ENCODE measurements around the gene MAGEL2.

The MAGEL2 gene

GRCh38 chr15:23663232-23663631, 15.6 kb upstream of the MAGEL2 start:
- DNase-seq (ENCODE audit: insufficient read length, low spot score) = no peak
- TF ChIP-seq POLR2A (IDR thresholded peaks at IDR 0.05; ENCODE audit: low read depth, low read length) = no peak
- TF ChIP-seq POLR2AphosphoS5 (IDR thresholded peaks at IDR 0.05; ENCODE audit: low read depth, low read length) = no peak
- TF ChIP-seq SPI1 (IDR thresholded peaks at IDR 0.05; ENCODE audit: low read depth, low read length) = no peak
- no peak for TF ChIP-seq PAX5 (IDR thresholded peaks at IDR 0.05; ENCODE audit: insufficient read depth, low read length, severe bottlenecking)
- TF ChIP-seq TAF1 (IDR thresholded peaks at IDR 0.05; ENCODE audit: low read depth, low read length) = no peak
- no peak for FAIRE-seq

GRCh38 chr15:23648920-23649515, 1.4 kb upstream of the MAGEL2 start:
- FAIRE-seq = no peak

GRCh38 chr15:23647001-23647295, 719 bp downstream of the MAGEL2 start:
- FAIRE-seq (no peak), DNase-seq (ENCODE audit: insufficient read length, low spot score) (no peak)

More at GRCh38 chr15:23648920-23649515, 1.4 kb upstream of the MAGEL2 start:
- TF ChIP-seq TAF1 (IDR thresholded peaks at IDR 0.05; ENCODE audit: low read depth, low read length) (no peak), POLR2AphosphoS5 (IDR thresholded peaks at IDR 0.05; ENCODE audit: low read depth, low read length) (no peak), PAX5 (IDR thresholded peaks at IDR 0.05; ENCODE audit: insufficient read depth, low read length, severe bottlenecking) (no peak), SPI1 (IDR thresholded peaks at IDR 0.05; ENCODE audit: low read depth, low read length) (no peak), POU2F2 (IDR thresholded peaks at IDR 0.05; ENCODE audit: low read depth, low read length) (no peak), POLR2A (IDR thresholded peaks at IDR 0.05; ENCODE audit: low read depth, low read length) (no peak)
- no peak for DNase-seq (ENCODE audit: insufficient read length, low spot score)

GRCh38 chr15:23646165-23647000, 1.3 kb downstream of the MAGEL2 start:
- FAIRE-seq (no peak), DNase-seq (ENCODE audit: insufficient read length, low spot score) (no peak)
- no peak for TF ChIP-seq POU2F2 (IDR thresholded peaks at IDR 0.05; ENCODE audit: low read depth, low read length)
- TF ChIP-seq SPI1 (IDR thresholded peaks at IDR 0.05; ENCODE audit: low read depth, low read length) = no peak
- no peak for TF ChIP-seq TAF1 (IDR thresholded peaks at IDR 0.05; ENCODE audit: low read depth, low read length)
- TF ChIP-seq PAX5 (IDR thresholded peaks at IDR 0.05; ENCODE audit: insufficient read depth, low read length, severe bottlenecking) = no peak

More at GRCh38 chr15:23647001-23647295, 719 bp downstream of the MAGEL2 start:
- TF ChIP-seq POU2F2 (IDR thresholded peaks at IDR 0.05; ENCODE audit: low read depth, low read length) (no peak), SPI1 (IDR thresholded peaks at IDR 0.05; ENCODE audit: low read depth, low read length) (no peak), POLR2A (IDR thresholded peaks at IDR 0.05; ENCODE audit: low read depth, low read length) (no peak)

DNA sequence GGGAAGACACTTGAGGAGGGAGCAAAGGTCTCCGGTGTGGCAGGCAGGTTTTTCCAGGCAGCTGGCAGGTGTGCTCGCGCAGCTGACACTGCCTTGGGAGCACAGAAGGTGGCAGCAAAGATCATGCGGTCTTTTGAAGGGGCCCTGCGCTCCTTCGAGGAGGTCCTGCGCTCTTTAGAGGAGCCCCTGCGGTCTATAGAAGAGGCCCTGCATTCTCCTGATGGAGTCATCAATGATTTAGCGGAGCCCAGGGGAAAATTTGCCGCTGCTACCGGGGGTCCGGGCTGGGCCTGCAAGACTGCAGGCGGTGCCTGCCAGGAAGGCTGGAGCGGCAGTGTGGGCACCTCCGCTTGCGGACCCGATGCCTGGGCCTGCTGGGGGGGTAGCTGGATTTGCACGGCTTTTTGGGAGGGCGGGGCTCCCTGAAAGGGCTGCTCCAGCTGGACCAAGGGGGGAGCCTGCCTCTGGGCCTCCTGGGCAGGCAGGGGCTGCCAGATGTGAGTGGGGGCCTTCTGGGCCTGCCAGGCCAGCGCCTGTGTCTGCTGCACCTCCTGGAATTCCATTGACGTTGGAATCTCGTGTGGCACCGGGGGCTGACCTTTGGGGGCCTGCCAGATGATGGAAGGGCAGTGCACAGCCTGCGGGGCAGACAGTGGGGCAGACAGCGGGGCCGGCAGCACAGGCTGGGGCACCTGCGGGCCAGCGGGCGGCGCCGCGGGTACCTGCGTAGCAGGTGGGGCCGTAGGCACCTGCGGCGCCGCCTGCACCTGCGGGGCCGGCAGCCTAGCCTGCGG, 2.1 kb downstream of the MAGEL2 start:
- TF ChIP-seq PAX5 (IDR thresholded peaks at IDR 0.05; ENCODE audit: insufficient read depth, low read length, severe bottlenecking) (no peak), SPI1 (IDR thresholded peaks at IDR 0.05; ENCODE audit: low read depth, low read length) (no peak), TAF1 (IDR thresholded peaks at IDR 0.05; ENCODE audit: low read depth, low read length) (no peak), POLR2AphosphoS5 (IDR thresholded peaks at IDR 0.05; ENCODE audit: low read depth, low read length) (no peak), POU2F2 (IDR thresholded peaks at IDR 0.05; ENCODE audit: low read depth, low read length) (no peak), POLR2A (IDR thresholded peaks at IDR 0.05; ENCODE audit: low read depth, low read length) (no peak)

DNA sequence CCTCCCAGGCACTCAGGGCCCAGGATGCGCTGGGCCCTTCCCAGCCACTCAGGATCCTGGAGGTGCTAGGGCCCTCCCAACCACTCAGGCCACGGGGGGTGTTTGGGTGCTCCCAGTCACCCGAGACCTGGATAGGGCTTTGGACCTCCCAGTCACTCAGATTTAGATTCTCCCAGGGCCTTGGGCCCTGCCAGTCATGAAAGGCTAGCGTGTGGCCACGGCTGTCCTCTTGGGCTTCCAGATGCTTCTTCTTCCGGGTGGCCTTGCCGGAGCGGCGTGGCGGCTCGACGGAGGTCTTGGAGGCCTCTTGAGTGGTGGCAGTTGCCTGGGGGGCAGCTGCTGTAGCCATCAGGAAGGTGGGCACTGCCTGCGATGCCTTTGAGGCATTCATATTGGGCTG, 2.8 kb downstream of the MAGEL2 start:
- no peak for FAIRE-seq
- TF ChIP-seq POLR2AphosphoS5 (IDR thresholded peaks at IDR 0.05; ENCODE audit: low read depth, low read length) (no peak), TAF1 (IDR thresholded peaks at IDR 0.05; ENCODE audit: low read depth, low read length) (no peak), POU2F2 (IDR thresholded peaks at IDR 0.05; ENCODE audit: low read depth, low read length) (no peak), POLR2A (IDR thresholded peaks at IDR 0.05; ENCODE audit: low read depth, low read length) (no peak), PAX5 (IDR thresholded peaks at IDR 0.05; ENCODE audit: insufficient read depth, low read length, severe bottlenecking) (no peak), SPI1 (IDR thresholded peaks at IDR 0.05; ENCODE audit: low read depth, low read length) (no peak)
- DNase-seq (ENCODE audit: insufficient read length, low spot score) = no peak

More for the DNA sequence above, 2.1 kb downstream of the MAGEL2 start:
- DNase-seq (ENCODE audit: insufficient read length, low spot score) (no peak), FAIRE-seq (no peak)

- peak; percentile 53 for DNase-seq (ENCODE audit: insufficient read length, low spot score)
- peak; percentile 76 for FAIRE-seq
- TF ChIP-seq TAF1 (IDR thresholded peaks at IDR 0.05; ENCODE audit: low read depth, low read length) (no peak), POLR2A (IDR thresholded peaks at IDR 0.05; ENCODE audit: low read depth, low read length) (no peak), SPI1 (IDR thresholded peaks at IDR 0.05; ENCODE audit: low read depth, low read length) (no peak), POLR2AphosphoS5 (IDR thresholded peaks at IDR 0.05; ENCODE audit: low read depth, low read length) (no peak), POU2F2 (IDR thresholded peaks at IDR 0.05; ENCODE audit: low read depth, low read length) (no peak), PAX5 (IDR thresholded peaks at IDR 0.05; ENCODE audit: insufficient read depth, low read length, severe bottlenecking) (no peak)
Measured at GRCh38 chr15:23642413-23643044, 5.1 kb downstream of the MAGEL2 start.

DNA sequence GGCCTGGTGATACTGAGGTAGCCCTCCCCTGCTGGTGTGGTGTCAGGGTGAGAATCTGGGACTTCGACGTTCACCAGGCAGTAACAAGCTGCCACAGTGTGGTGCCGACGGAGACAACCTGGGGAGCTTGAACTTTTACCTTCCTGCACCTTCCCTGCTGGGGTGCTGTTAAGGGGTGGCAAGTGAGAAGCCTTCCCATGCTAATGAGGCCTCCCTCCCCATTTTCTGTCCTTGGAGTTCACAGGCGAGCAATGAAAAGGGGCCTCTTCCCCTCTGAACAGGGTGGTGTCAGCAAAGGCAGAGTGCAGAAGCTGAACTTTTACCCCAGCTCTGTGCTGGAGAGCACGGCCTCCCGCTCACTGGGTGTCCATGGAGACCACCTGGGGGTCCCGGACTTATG, 13.5 kb downstream of the MAGEL2 start:
- DNase-seq (ENCODE audit: insufficient read length, low spot score) (no peak), FAIRE-seq (no peak)
- TF ChIP-seq SPI1 (IDR thresholded peaks at IDR 0.05; ENCODE audit: low read depth, low read length) (no peak), POLR2AphosphoS5 (IDR thresholded peaks at IDR 0.05; ENCODE audit: low read depth, low read length) (no peak), TAF1 (IDR thresholded peaks at IDR 0.05; ENCODE audit: low read depth, low read length) (no peak), POU2F2 (IDR thresholded peaks at IDR 0.05; ENCODE audit: low read depth, low read length) (no peak)

GRCh38 chr15:23629234-23629805, 18.3 kb downstream of the MAGEL2 start:
- DNase-seq (ENCODE audit: insufficient read length, low spot score) (no peak), FAIRE-seq (no peak)
- no peak for TF ChIP-seq PAX5 (IDR thresholded peaks at IDR 0.05; ENCODE audit: insufficient read depth, low read length, severe bottlenecking)
- no peak for TF ChIP-seq POU2F2 (IDR thresholded peaks at IDR 0.05; ENCODE audit: low read depth, low read length)
- no peak for TF ChIP-seq SPI1 (IDR thresholded peaks at IDR 0.05; ENCODE audit: low read depth, low read length)
- no peak for TF ChIP-seq TAF1 (IDR thresholded peaks at IDR 0.05; ENCODE audit: low read depth, low read length)
- TF ChIP-seq POLR2A (IDR thresholded peaks at IDR 0.05; ENCODE audit: low read depth, low read length) = no peak
- no peak for TF ChIP-seq POLR2AphosphoS5 (IDR thresholded peaks at IDR 0.05; ENCODE audit: low read depth, low read length)
